Prostate gland (tissue), 2 donors: ENCODE data around the gene UBE2D4.

Experiments used
- POLR2AphosphoS5 ChIP-seq: sonication (generic); formaldehyde crosslinking; IDR thresholded peaks from one replicate; pipeline ENCODE4 v1.6.1; 2017; ENCODE audit warnings: antibody characterized with exemption
- TF ChIP-seq, protein P1 (sequence below), 4 experiments: fragments of 200-600 bp in 2 of 4; fragments of 450-650 bp in 2 of 4; sonication (generic) in 2 of 4; IDR thresholded peaks; 1 replicate in 3 of 4; 2 replicates in 1 of 4; pipeline ENCODE4 v1.5.1; 2016 to 2019; ENCODE audit warnings: antibody characterized with exemption in 4 of 4, mild to moderate bottlenecking in 2 of 4, moderate library complexity in 2 of 4

- TF ChIP-seq, protein P1, sequence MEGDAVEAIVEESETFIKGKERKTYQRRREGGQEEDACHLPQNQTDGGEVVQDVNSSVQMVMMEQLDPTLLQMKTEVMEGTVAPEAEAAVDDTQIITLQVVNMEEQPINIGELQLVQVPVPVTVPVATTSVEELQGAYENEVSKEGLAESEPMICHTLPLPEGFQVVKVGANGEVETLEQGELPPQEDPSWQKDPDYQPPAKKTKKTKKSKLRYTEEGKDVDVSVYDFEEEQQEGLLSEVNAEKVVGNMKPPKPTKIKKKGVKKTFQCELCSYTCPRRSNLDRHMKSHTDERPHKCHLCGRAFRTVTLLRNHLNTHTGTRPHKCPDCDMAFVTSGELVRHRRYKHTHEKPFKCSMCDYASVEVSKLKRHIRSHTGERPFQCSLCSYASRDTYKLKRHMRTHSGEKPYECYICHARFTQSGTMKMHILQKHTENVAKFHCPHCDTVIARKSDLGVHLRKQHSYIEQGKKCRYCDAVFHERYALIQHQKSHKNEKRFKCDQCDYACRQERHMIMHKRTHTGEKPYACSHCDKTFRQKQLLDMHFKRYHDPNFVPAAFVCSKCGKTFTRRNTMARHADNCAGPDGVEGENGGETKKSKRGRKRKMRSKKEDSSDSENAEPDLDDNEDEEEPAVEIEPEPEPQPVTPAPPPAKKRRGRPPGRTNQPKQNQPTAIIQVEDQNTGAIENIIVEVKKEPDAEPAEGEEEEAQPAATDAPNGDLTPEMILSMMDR (IDR thresholded peaks at IDR 0.05): no peak
- TF ChIP-seq POLR2AphosphoS5: no peak
Measured at GRCh38 chr7:43895847-43896415, 30.3 kb upstream of the UBE2D4 start.
